H9 (cell line): Measurements from ENCODE around the gene CELF5. TPM values are rescaled to one million over a fixed set of nuclear protein-coding genes. Genes with fewer than 3 reads are reported as not detected.

Source experiments
- DNase-seq: peaks from one replicate; pipeline ENCODE4 v3.0.0-alpha.2; 2017
- H2AFZ ChIP-seq: one replicate; pipeline ENCODE4 v1.6.1; 2013; ENCODE audit warnings: mild to moderate bottlenecking, low read length, control low read depth, moderate library complexity
- H2AK5ac ChIP-seq: 2 replicates; pipeline ENCODE4 v1.6.1; 2013; ENCODE audit warnings: low read length, control low read depth, mixed read lengths; ENCODE audit not compliant: insufficient read length
- H2BK120ac ChIP-seq: one replicate; pipeline ENCODE4 v1.6.1; 2013; ENCODE audit warnings: low read depth, mild to moderate bottlenecking, low read length, control low read depth, inconsistent platforms; ENCODE audit not compliant: poor library complexity, severe bottlenecking
- H2BK12ac ChIP-seq: 2 replicates; pipeline ENCODE4 v1.6.1; 2013; ENCODE audit warnings: low read length, control low read depth, mixed read lengths, low read depth; ENCODE audit not compliant: insufficient read length
- H2BK15ac ChIP-seq: 2 replicates; pipeline ENCODE4 v1.6.1; 2013; ENCODE audit warnings: low read depth, low read length, control low read depth
- H2BK20ac ChIP-seq: one replicate; pipeline ENCODE4 v1.6.1; 2013; ENCODE audit warnings: low read depth, mild to moderate bottlenecking, low read length, control low read depth, inconsistent platforms; ENCODE audit not compliant: poor library complexity, severe bottlenecking
- H2BK5ac ChIP-seq: 2 replicates; pipeline ENCODE4 v1.6.1; 2013; ENCODE audit warnings: low read length, control low read depth, mixed read lengths; ENCODE audit not compliant: insufficient read length
- H3K14ac ChIP-seq: 2 replicates; pipeline ENCODE4 v1.6.1; 2013; ENCODE audit warnings: low read length, control low read depth; ENCODE audit not compliant: insufficient read depth
- H3K18ac ChIP-seq: 2 replicates; pipeline ENCODE4 v1.6.1; 2013; ENCODE audit warnings: low read depth, mild to moderate bottlenecking, mixed read lengths, low read length, control low read depth; ENCODE audit not compliant: insufficient read length
- H3K23ac ChIP-seq: 2 replicates; pipeline ENCODE4 v1.6.1; 2013; ENCODE audit warnings: low read length, control low read depth, mixed read lengths, low read depth; ENCODE audit not compliant: insufficient read length
- H3K23me2 ChIP-seq: 2 replicates; pipeline ENCODE4 v1.6.1; 2013; ENCODE audit warnings: low read depth, mild to moderate bottlenecking, mixed read lengths, low read length, control low read depth; ENCODE audit not compliant: insufficient read length, poor library complexity, severe bottlenecking
- H3K27ac ChIP-seq: 2 replicates; pipeline ENCODE4 v1.5.1; 2013; ENCODE audit warnings: low read length, control low read depth, mixed read lengths, low read depth; ENCODE audit not compliant: insufficient read length
- H3K27me3 ChIP-seq: 2 replicates; pipeline ENCODE4 v1.6.1; 2013; ENCODE audit warnings: low read length, control low read depth, inconsistent platforms; ENCODE audit not compliant: insufficient read depth
- H3K4ac ChIP-seq: 2 replicates; pipeline ENCODE4 v1.6.1; 2013; ENCODE audit warnings: low read depth, mild to moderate bottlenecking, control low read depth, inconsistent platforms, low read length, moderate library complexity
- H3K4me1 ChIP-seq: 2 replicates; pipeline ENCODE4 v1.6.1; 2013; ENCODE audit warnings: low read length, control low read depth, inconsistent platforms; ENCODE audit not compliant: insufficient read depth
- H3K4me2 ChIP-seq: 2 replicates; pipeline ENCODE4 v1.6.1; 2013; ENCODE audit warnings: low read length, control low read depth, mixed read lengths; ENCODE audit not compliant: insufficient read length, insufficient read depth
- H3K56ac ChIP-seq: 2 replicates; pipeline ENCODE4 v1.6.1; 2013; ENCODE audit warnings: low read depth, mild to moderate bottlenecking, mixed read lengths, low read length, control low read depth; ENCODE audit not compliant: insufficient read length
- H3K79me1 ChIP-seq: 2 replicates; pipeline ENCODE4 v1.6.1; 2013; ENCODE audit warnings: low read depth, mild to moderate bottlenecking, moderate library complexity, low read length, control low read depth, inconsistent platforms; ENCODE audit not compliant: insufficient read depth, poor library complexity, severe bottlenecking
- H3K79me2 ChIP-seq: 2 replicates; pipeline ENCODE4 v1.6.1; 2013; ENCODE audit warnings: low read length, control low read depth, inconsistent platforms; ENCODE audit not compliant: insufficient read depth
- H3K9ac ChIP-seq: 2 replicates; pipeline ENCODE4 v1.6.1; 2013; ENCODE audit warnings: low read length, control low read depth, mixed read lengths; ENCODE audit not compliant: insufficient read length; ENCODE audit errors: extremely low read depth
- H3K9me3 ChIP-seq: one replicate; pipeline ENCODE4 v1.6.1; 2013; ENCODE audit warnings: low read depth, low read length, inconsistent platforms; ENCODE audit not compliant: control insufficient read depth
- H3T11ph ChIP-seq: one replicate; pipeline ENCODE4 v1.6.1; 2013; ENCODE audit warnings: mild to moderate bottlenecking, low read length, control low read depth, inconsistent platforms
- H4K20me1 ChIP-seq: one replicate; pipeline ENCODE4 v1.6.1; 2013; ENCODE audit not compliant: control insufficient read depth, insufficient read length, insufficient read depth
- H4K5ac ChIP-seq: 2 replicates; pipeline ENCODE4 v1.6.1; 2013; ENCODE audit warnings: low read depth, mild to moderate bottlenecking, mixed read lengths, low read length, control low read depth; ENCODE audit not compliant: insufficient read length
- H4K8ac ChIP-seq: replicated peaks from 2 replicates; pipeline ENCODE4 v1.6.1; 2013; ENCODE audit warnings: low read length, control low read depth, mixed read lengths, low read depth; ENCODE audit not compliant: insufficient read length
- H4K91ac ChIP-seq: 2 replicates; pipeline ENCODE4 v1.6.1; 2013; ENCODE audit warnings: low read depth, mild to moderate bottlenecking, moderate library complexity, mixed read lengths, low read length, control low read depth; ENCODE audit not compliant: insufficient read length
- H3K27ac Mint-ChIP-seq, 3 experiments: 2 replicates in 2 of 3; 3 replicates in 1 of 3; pipeline ENCODE4 v1.8.0; 2020 to 2021; ENCODE audit warnings: mixed read lengths in 3 of 3, mild to moderate bottlenecking in 1 of 3, moderate library complexity in 1 of 3
- H3K27me3 Mint-ChIP-seq: 2 replicates; pipeline ENCODE4 v1.8.0; 2021; ENCODE audit warnings: low read depth, mild to moderate bottlenecking, moderate library complexity, mixed read lengths
- H3K36me3 Mint-ChIP-seq, 3 experiments: 2 replicates in 2 of 3; 3 replicates in 1 of 3; pipeline ENCODE4 v1.8.0; 2020 to 2021; ENCODE audit warnings: low read depth in 3 of 3, mixed read lengths in 3 of 3; ENCODE audit not compliant: insufficient read depth in 1 of 3
- H3K4me1 Mint-ChIP-seq, 2 experiments: 2 replicates each; pipeline ENCODE4 v1.8.0; 2020; ENCODE audit warnings: mixed read lengths in 2 of 2
- H3K4me3 Mint-ChIP-seq, 2 experiments: 2 replicates in 1 of 2; 3 replicates in 1 of 2; pipeline ENCODE4 v1.8.0; 2020 to 2021; ENCODE audit warnings: mild to moderate bottlenecking in 2 of 2, mixed read lengths in 2 of 2, moderate library complexity in 1 of 2
- H3K9me3 Mint-ChIP-seq, 2 experiments: 2 replicates in 1 of 2; 3 replicates in 1 of 2; pipeline ENCODE4 v1.8.0; 2020; ENCODE audit warnings: mild to moderate bottlenecking in 2 of 2, mixed read lengths in 2 of 2, moderate library complexity in 1 of 2
- WGBS: extraction: QIAGEN DNeasy Blood & Tissue Kit; methylation state at CpG from one replicate; pipeline ENCODE4 v1.1.7; 2013; ENCODE audit warnings: missing lambda C conversion rate, low lambda C conversion rate, mixed read lengths; ENCODE audit not compliant: insufficient read length; ENCODE audit errors: extremely low coverage; 5-methylcytosine and 5-hydroxymethylcytosine counted together
- total RNA-seq: library from RNA; stranded (reverse); gene quantifications from 2 replicates; pipeline ENCODE4 v1.2.1, GENCODE V29; 2021
- TF ChIP-seq, protein P1 (sequence below): fragments of 200-600 bp; sonication (generic); conservative IDR thresholded peaks from 3 replicates; pipeline ENCODE4 v1.8.0; 2021; ENCODE audit warnings: antibody characterized with exemption, mild to moderate bottlenecking

CELF5 gene
- total RNA-seq, 1 experiment from 2014 or later = 4.8 TPM

DNA sequence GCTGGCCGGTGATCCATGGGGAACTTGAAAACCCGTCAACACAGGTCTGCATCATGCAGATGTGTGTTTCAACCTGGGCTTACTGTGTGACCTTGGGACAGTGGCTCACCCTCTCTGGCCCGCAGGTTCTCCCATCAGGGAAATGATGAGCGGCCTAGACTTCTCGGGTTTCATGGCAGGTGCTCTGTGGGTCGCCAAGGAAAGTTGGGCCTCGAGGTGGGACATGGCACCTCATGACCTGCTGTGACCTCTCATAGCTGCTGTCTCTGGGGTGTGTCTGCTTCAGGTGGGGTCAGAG, 91.2 kb downstream of the CELF5 start:
- peaks cover 49% of the 10 kb centered on the region for H3K27me3 Mint-ChIP-seq
- Histone ChIP-seq H3K4me2 (no peak overlapping the region), H3T11ph (no peak overlapping the region), H4K20me1 (no peaks in the 10 kb centered on the region), H4K5ac (no peak overlapping the region), H2BK120ac (no peak overlapping the region), H3K18ac (no peak overlapping the region), H2AFZ (no peak overlapping the region), H3K23ac (no peak overlapping the region), H2BK5ac (no peak overlapping the region), H3K23me2 (no peaks in the 10 kb centered on the region), H3K9ac (no peak overlapping the region), H3K27me3 (no peaks in the 10 kb centered on the region; the same call in 1 of the 2 replicates), H3K27ac (no peak overlapping the region), H2BK15ac (no peak overlapping the region), H3K56ac (no peak overlapping the region), H4K91ac (no peak overlapping the region), H2BK20ac (no peak overlapping the region), H3K4me1 (no peaks in the 10 kb centered on the region), H3K4ac (no peak overlapping the region), H3K9me3 (no peaks in the 10 kb centered on the region), H4K8ac (no peak overlapping the region), H3K79me1 (no peaks in the 10 kb centered on the region), H3K14ac (no peak overlapping the region), H2AK5ac (no peak overlapping the region), H2BK12ac (no peak overlapping the region), H3K79me2 (no peaks in the 10 kb centered on the region)
- TF ChIP-seq, protein P1, sequence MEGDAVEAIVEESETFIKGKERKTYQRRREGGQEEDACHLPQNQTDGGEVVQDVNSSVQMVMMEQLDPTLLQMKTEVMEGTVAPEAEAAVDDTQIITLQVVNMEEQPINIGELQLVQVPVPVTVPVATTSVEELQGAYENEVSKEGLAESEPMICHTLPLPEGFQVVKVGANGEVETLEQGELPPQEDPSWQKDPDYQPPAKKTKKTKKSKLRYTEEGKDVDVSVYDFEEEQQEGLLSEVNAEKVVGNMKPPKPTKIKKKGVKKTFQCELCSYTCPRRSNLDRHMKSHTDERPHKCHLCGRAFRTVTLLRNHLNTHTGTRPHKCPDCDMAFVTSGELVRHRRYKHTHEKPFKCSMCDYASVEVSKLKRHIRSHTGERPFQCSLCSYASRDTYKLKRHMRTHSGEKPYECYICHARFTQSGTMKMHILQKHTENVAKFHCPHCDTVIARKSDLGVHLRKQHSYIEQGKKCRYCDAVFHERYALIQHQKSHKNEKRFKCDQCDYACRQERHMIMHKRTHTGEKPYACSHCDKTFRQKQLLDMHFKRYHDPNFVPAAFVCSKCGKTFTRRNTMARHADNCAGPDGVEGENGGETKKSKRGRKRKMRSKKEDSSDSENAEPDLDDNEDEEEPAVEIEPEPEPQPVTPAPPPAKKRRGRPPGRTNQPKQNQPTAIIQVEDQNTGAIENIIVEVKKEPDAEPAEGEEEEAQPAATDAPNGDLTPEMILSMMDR = no peak
- H3K36me3 Mint-ChIP-seq = no peaks in the 10 kb centered on the region
- no peak overlapping the region for H3K27ac Mint-ChIP-seq
- WGBS = no CpG with 5 or more reads among the region's 7 CpGs
- no peaks in the 10 kb centered on the region for H3K9me3 Mint-ChIP-seq
- no peak for DNase-seq
- no peak overlapping the region for H3K4me3 Mint-ChIP-seq
- peaks cover 0 to 7% of the 10 kb centered on the region in 2 experiments; a peak in 2 of 4 replicates for H3K4me1 Mint-ChIP-seq
